ENCODE data around the gene PRSS38. TPM values are rescaled to one million over a fixed set of nuclear protein-coding genes. Genes with fewer than 3 reads are reported as not detected.
A peak's percentile ranks its signal among the peaks of the same experiment; 100 is the strongest.

Gene PRSS38
- total RNA-seq, 2 donors from 2014 or later, result not detected

GRCh38 chr1:227778401-227778947 lies 37.0 kb upstream of the PRSS38 start:
- H3K9me3 Mint-ChIP-seq, result no peaks in the 10 kb centered on the region

GRCh38 chr1:227779021-227779441 lies 36.4 kb upstream of the PRSS38 start:
- no peak overlapping the region for H3K4me3 ChIP-seq (ENCODE audit: low read length)
- 93 to 94% methylated on average over 8 to 10 of the region's 10 CpGs for WGBS, 2 experiments (ENCODE audit: insufficient coverage in 1 of 2, insufficient read length in 1 of 2)
- TF ChIP-seq, protein P1, sequence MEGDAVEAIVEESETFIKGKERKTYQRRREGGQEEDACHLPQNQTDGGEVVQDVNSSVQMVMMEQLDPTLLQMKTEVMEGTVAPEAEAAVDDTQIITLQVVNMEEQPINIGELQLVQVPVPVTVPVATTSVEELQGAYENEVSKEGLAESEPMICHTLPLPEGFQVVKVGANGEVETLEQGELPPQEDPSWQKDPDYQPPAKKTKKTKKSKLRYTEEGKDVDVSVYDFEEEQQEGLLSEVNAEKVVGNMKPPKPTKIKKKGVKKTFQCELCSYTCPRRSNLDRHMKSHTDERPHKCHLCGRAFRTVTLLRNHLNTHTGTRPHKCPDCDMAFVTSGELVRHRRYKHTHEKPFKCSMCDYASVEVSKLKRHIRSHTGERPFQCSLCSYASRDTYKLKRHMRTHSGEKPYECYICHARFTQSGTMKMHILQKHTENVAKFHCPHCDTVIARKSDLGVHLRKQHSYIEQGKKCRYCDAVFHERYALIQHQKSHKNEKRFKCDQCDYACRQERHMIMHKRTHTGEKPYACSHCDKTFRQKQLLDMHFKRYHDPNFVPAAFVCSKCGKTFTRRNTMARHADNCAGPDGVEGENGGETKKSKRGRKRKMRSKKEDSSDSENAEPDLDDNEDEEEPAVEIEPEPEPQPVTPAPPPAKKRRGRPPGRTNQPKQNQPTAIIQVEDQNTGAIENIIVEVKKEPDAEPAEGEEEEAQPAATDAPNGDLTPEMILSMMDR (conservative IDR thresholded peaks at IDR 0.05), result no peak
- peak; percentile 32 for DNase-seq
- Mint-ChIP-seq H3K27me3 (ENCODE audit: insufficient read depth) (no peaks in the 10 kb centered on the region), H3K36me3 (ENCODE audit: low read depth) (peaks cover 15% of the 10 kb centered on the region), H3K27ac (no peak overlapping the region), H3K4me1 (no peaks in the 10 kb centered on the region), H3K4me3 (no peak overlapping the region), H3K9me3 (no peaks in the 10 kb centered on the region)
- H3K36me3 ChIP-seq (ENCODE audit: control insufficient read depth, insufficient read depth, low read length), result no peaks in the 10 kb centered on the region
- H3K9me3 ChIP-seq (ENCODE audit: control insufficient read depth, low read length), result no peaks in the 10 kb centered on the region
- no peak overlapping the region for H3K9ac ChIP-seq (ENCODE audit: extremely low read depth, low read length, poor library complexity, severe bottlenecking)
- H3K27ac ChIP-seq (ENCODE audit: low read depth, low read length), result no peak overlapping the region
- no peaks in the 10 kb centered on the region for H3K27me3 ChIP-seq (ENCODE audit: control insufficient read depth, insufficient read depth, low read length, poor library complexity, severe bottlenecking)
- no peaks in the 10 kb centered on the region for H3K4me1 ChIP-seq (ENCODE audit: control insufficient read depth, insufficient read depth, low read length)

More at GRCh38 chr1:227778401-227778947, 37.0 kb upstream of the PRSS38 start:
- Histone ChIP-seq H3K4me1 (ENCODE audit: control insufficient read depth, insufficient read depth, low read length) (no peaks in the 10 kb centered on the region), H3K9ac (ENCODE audit: extremely low read depth, low read length, poor library complexity, severe bottlenecking) (no peak overlapping the region), H3K36me3 (ENCODE audit: control insufficient read depth, insufficient read depth, low read length) (no peaks in the 10 kb centered on the region), H3K9me3 (ENCODE audit: control insufficient read depth, low read length) (no peaks in the 10 kb centered on the region), H3K27ac (ENCODE audit: low read depth, low read length) (no peak overlapping the region), H3K4me3 (ENCODE audit: low read length) (no peak overlapping the region), H3K27me3 (ENCODE audit: control insufficient read depth, insufficient read depth, low read length, poor library complexity, severe bottlenecking) (no peaks in the 10 kb centered on the region)
- H3K4me1 Mint-ChIP-seq, result no peaks in the 10 kb centered on the region
- peaks cover 15% of the 10 kb centered on the region for H3K36me3 Mint-ChIP-seq (ENCODE audit: low read depth)
- TF ChIP-seq, protein P1 (conservative IDR thresholded peaks at IDR 0.05), result no peak
- no peak overlapping the region for H3K4me3 Mint-ChIP-seq
- WGBS, 2 experiments (ENCODE audit: insufficient coverage in 1 of 2, insufficient read length in 1 of 2), result 94 to 95% methylated on average over 7 to 8 of the region's 8 CpGs
- no peaks in the 10 kb centered on the region for H3K27me3 Mint-ChIP-seq (ENCODE audit: insufficient read depth)
- DNase-seq, result no peak
- no peak overlapping the region for H3K27ac Mint-ChIP-seq

- WGBS, 2 experiments (ENCODE audit: insufficient coverage in 1 of 2, insufficient read length in 1 of 2), result 80 to 91% methylated on average over 1 to 7 of the region's 7 CpGs
- Mint-ChIP-seq H3K27ac (no peak overlapping the region), H3K36me3 (ENCODE audit: low read depth) (peaks cover 15% of the 10 kb centered on the region), H3K4me1 (no peaks in the 10 kb centered on the region), H3K4me3 (no peak overlapping the region), H3K27me3 (ENCODE audit: insufficient read depth) (peaks cover under 1% of the 10 kb centered on the region), H3K9me3 (no peaks in the 10 kb centered on the region)
- TF ChIP-seq, protein P1 (conservative IDR thresholded peaks at IDR 0.05), result no peak
- Histone ChIP-seq H3K9me3 (ENCODE audit: control insufficient read depth, low read length) (no peaks in the 10 kb centered on the region), H3K27ac (ENCODE audit: low read depth, low read length) (no peak overlapping the region), H3K27me3 (ENCODE audit: control insufficient read depth, insufficient read depth, low read length, poor library complexity, severe bottlenecking) (no peaks in the 10 kb centered on the region), H3K9ac (ENCODE audit: extremely low read depth, low read length, poor library complexity, severe bottlenecking) (no peak overlapping the region), H3K36me3 (ENCODE audit: control insufficient read depth, insufficient read depth, low read length) (no peaks in the 10 kb centered on the region), H3K4me1 (ENCODE audit: control insufficient read depth, insufficient read depth, low read length) (no peaks in the 10 kb centered on the region), H3K4me3 (ENCODE audit: low read length) (no peak overlapping the region)
- DNase-seq, result peak; percentile 10
Measured at GRCh38 chr1:227779685-227780084, 35.8 kb upstream of the PRSS38 start.
